HG03432 (cell line): Measurements from ENCODE around the gene CENPA.

Experiments used
- ATAC-seq: cut with Tn5 transposase; IDR thresholded peaks from one replicate; pipeline ENCODE4 v1.9.1; 2021; ENCODE audit warnings: mild to moderate bottlenecking, moderate library complexity; ENCODE audit not compliant: unreplicated experiment

The CENPA gene

GRCh38 chr2:26838121-26838906, 52.5 kb downstream of the CENPA start:
- no peak for ATAC-seq

- no peak for ATAC-seq
These were observed 55.2 kb downstream of the CENPA start for GRCh38 chr2:26840937-26841610.

DNA sequence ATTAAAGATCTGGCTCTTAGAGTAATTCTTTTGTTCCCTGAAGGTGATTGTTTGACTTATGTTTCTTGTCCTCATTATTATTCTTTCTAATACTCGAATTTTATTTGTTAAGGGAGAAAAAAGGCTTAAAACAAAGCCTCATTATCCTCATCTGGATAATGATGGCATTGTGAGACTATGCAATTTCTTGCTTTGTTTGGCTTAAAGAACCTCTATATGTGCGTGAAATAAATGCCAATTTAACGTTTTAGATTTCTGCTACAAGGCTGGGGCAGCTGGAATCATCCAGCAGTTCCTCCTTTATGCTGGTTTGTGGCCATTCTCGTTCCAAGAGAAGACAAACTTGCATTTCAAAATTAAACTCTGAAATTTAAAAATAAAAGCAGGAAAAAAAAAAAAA, 57.2 kb downstream of the CENPA start:
- ATAC-seq = no peak
